Measurements from ENCODE around the gene DNAJB12. TPM values are rescaled to one million over a fixed set of nuclear protein-coding genes. Genes with fewer than 3 reads are reported as not detected.
"Not testable (repeated sequence)": the region's sequence is repeated elsewhere in the genome, so short reads cannot be mapped to it uniquely, and the experiment has no call there.

Gene DNAJB12
- total RNA-seq, 1 donor from 2014 or later = 33.8 TPM

GRCh38 chr10:72331575-72332422, 22.9 kb downstream of the DNAJB12 start:
- peak; percentile 92 for DNase-seq (ENCODE audit: low read depth)

GRCh38 chr10:72330069-72330426, 24.7 kb downstream of the DNAJB12 start:
- DNase-seq (ENCODE audit: low read depth) = no peak

GRCh38 chr10:72329290-72330068, 25.2 kb downstream of the DNAJB12 start:
- no peak for DNase-seq (ENCODE audit: low read depth)

GRCh38 chr10:72328829-72329204, 25.9 kb downstream of the DNAJB12 start:
- no peak for DNase-seq (ENCODE audit: low read depth)

- DNase-seq (ENCODE audit: low read depth) = peak; percentile 56
These were observed 26.5 kb downstream of the DNAJB12 start for GRCh38 chr10:72328045-72328828.

GRCh38 chr10:72326665-72327603, 27.8 kb downstream of the DNAJB12 start:
- DNase-seq (ENCODE audit: low read depth) = not testable (repeated sequence)

GRCh38 chr10:72325243-72326175, 29.2 kb downstream of the DNAJB12 start:
- peak; percentile 33 for DNase-seq (ENCODE audit: low read depth)

GRCh38 chr10:72323771-72324191, 30.9 kb downstream of the DNAJB12 start:
- DNase-seq (ENCODE audit: low read depth) = no peak

GRCh38 chr10:72323108-72323749, 31.5 kb downstream of the DNAJB12 start:
- DNase-seq (ENCODE audit: low read depth) = no peak

GRCh38 chr10:72322280-72323058, 32.2 kb downstream of the DNAJB12 start:
- DNase-seq (ENCODE audit: low read depth) = no peak

GRCh38 chr10:72322030-72322279, 32.8 kb downstream of the DNAJB12 start:
- no peak for DNase-seq (ENCODE audit: low read depth)

- DNase-seq (ENCODE audit: low read depth) = no peak
These were observed 33.3 kb downstream of the DNAJB12 start for GRCh38 chr10:72321248-72322029.

- DNase-seq (ENCODE audit: low read depth) = peak; percentile 90
These were observed 34.0 kb downstream of the DNAJB12 start for GRCh38 chr10:72320676-72321247.

- peak; percentile 77 for DNase-seq (ENCODE audit: low read depth)
These were observed 35.1 kb downstream of the DNAJB12 start for GRCh38 chr10:72319416-72320254.

GRCh38 chr10:72318418-72319262, 36.1 kb downstream of the DNAJB12 start:
- DNase-seq (ENCODE audit: low read depth) = no peak

Data from renal cortical epithelial cell (primary cell).